ENCODE data around the gene TUBB4B.

Gene TUBB4B

GRCh38 chr9:137240841-137241489 is at the start of gene TUBB4B:
TSS of gene TUBB4B (plus strand) at chr9:137241287. CDS start at chr9:137241361, 74 bp downstream.
- Histone ChIP-seq H3K36me3 (ENCODE audit: low read depth) (peaks cover 25% of the 10 kb centered on the region), H3K4me1 (ENCODE audit: insufficient read depth, poor library complexity, severe bottlenecking) (peaks cover 6% of the 10 kb centered on the region), H3K27ac (ENCODE audit: poor library complexity, severe bottlenecking) (peak within 1 kb of the TSS; percentile 91), H3K27me3 (ENCODE audit: insufficient read depth, poor library complexity, severe bottlenecking) (no peaks in the 10 kb centered on the region), H3K4me3 (ENCODE audit: severe bottlenecking) (peak within 1 kb of the TSS; percentile 99), H3K9me3 (ENCODE audit: severe bottlenecking) (no peaks in the 10 kb centered on the region)
- peak; percentile 99 for DNase-seq (ENCODE audit: low spot score)
- ATAC-seq (ENCODE audit: low read depth) = peak; percentile 72
- no peak for TF ChIP-seq CTCF (IDR thresholded peaks at IDR 0.05; ENCODE audit: poor library complexity, severe bottlenecking)

- ATAC-seq (ENCODE audit: low read depth) (no peak), DNase-seq (ENCODE audit: low spot score) (no peak)
- Histone ChIP-seq H3K36me3 (ENCODE audit: low read depth) (peaks cover 18% of the 10 kb centered on the region), H3K4me1 (ENCODE audit: insufficient read depth, poor library complexity, severe bottlenecking) (peaks cover 15% of the 10 kb centered on the region), H3K27ac (ENCODE audit: poor library complexity, severe bottlenecking) (no peak overlapping the region), H3K27me3 (ENCODE audit: insufficient read depth, poor library complexity, severe bottlenecking) (no peaks in the 10 kb centered on the region), H3K4me3 (ENCODE audit: severe bottlenecking) (no peak overlapping the region), H3K9me3 (ENCODE audit: severe bottlenecking) (no peaks in the 10 kb centered on the region)
- TF ChIP-seq CTCF (IDR thresholded peaks at IDR 0.05; ENCODE audit: poor library complexity, severe bottlenecking) = no peak
Measured at GRCh38 chr9:137191691-137192447, 49.2 kb upstream of the TUBB4B start.

GRCh38 chr9:137192448-137192780 is 48.7 kb upstream of the TUBB4B start:
- TF ChIP-seq CTCF (IDR thresholded peaks at IDR 0.05; ENCODE audit: poor library complexity, severe bottlenecking) = no peak
- ATAC-seq (ENCODE audit: low read depth) = no peak
- H3K4me3 ChIP-seq (ENCODE audit: severe bottlenecking) = no peak overlapping the region
- no peaks in the 10 kb centered on the region for H3K27me3 ChIP-seq (ENCODE audit: insufficient read depth, poor library complexity, severe bottlenecking)
- no peak overlapping the region for H3K27ac ChIP-seq (ENCODE audit: poor library complexity, severe bottlenecking)
- H3K4me1 ChIP-seq (ENCODE audit: insufficient read depth, poor library complexity, severe bottlenecking) = peaks cover 11% of the 10 kb centered on the region
- H3K9me3 ChIP-seq (ENCODE audit: severe bottlenecking) = no peaks in the 10 kb centered on the region
- no peak for DNase-seq (ENCODE audit: low spot score)
- H3K36me3 ChIP-seq (ENCODE audit: low read depth) = peaks cover 12% of the 10 kb centered on the region

GRCh38 chr9:137192859-137193258 is 48.2 kb upstream of the TUBB4B start:
- Histone ChIP-seq H3K27me3 (ENCODE audit: insufficient read depth, poor library complexity, severe bottlenecking) (no peaks in the 10 kb centered on the region), H3K36me3 (ENCODE audit: low read depth) (peaks cover 11% of the 10 kb centered on the region; the same call in 1 of the 2 replicates), H3K9me3 (ENCODE audit: severe bottlenecking) (no peaks in the 10 kb centered on the region), H3K4me1 (ENCODE audit: insufficient read depth, poor library complexity, severe bottlenecking) (peaks cover 11% of the 10 kb centered on the region), H3K4me3 (ENCODE audit: severe bottlenecking) (no peak overlapping the region), H3K27ac (ENCODE audit: poor library complexity, severe bottlenecking) (no peak overlapping the region)
- DNase-seq (ENCODE audit: low spot score) (no peak), ATAC-seq (ENCODE audit: low read depth) (no peak)
- TF ChIP-seq CTCF (IDR thresholded peaks at IDR 0.05; ENCODE audit: poor library complexity, severe bottlenecking) = no peak

- no peak for ATAC-seq (ENCODE audit: low read depth)
- H3K27me3 ChIP-seq (ENCODE audit: insufficient read depth, poor library complexity, severe bottlenecking) = no peaks in the 10 kb centered on the region
- peaks cover 11% of the 10 kb centered on the region; the same call in 1 of the 2 replicates for H3K36me3 ChIP-seq (ENCODE audit: low read depth)
- H3K9me3 ChIP-seq (ENCODE audit: severe bottlenecking) = no peaks in the 10 kb centered on the region
- no peak overlapping the region for H3K4me3 ChIP-seq (ENCODE audit: severe bottlenecking)
- TF ChIP-seq CTCF (IDR thresholded peaks at IDR 0.05; ENCODE audit: poor library complexity, severe bottlenecking) = no peak
- H3K4me1 ChIP-seq (ENCODE audit: insufficient read depth, poor library complexity, severe bottlenecking) = peaks cover 18% of the 10 kb centered on the region
- H3K27ac ChIP-seq (ENCODE audit: poor library complexity, severe bottlenecking) = no peak overlapping the region
- no peak for DNase-seq (ENCODE audit: low spot score)
Measured at GRCh38 chr9:137193771-137194170, 47.3 kb upstream of the TUBB4B start.
